ENCODE measurements around the gene FBXO36.

FBXO36 gene

GRCh38 chr2:229922449-229923386 is at the start of gene FBXO36:
Gene FBXO36, plus strand, starts transcription at chr2:229922503. Its CDS starts 11 bp downstream, at chr2:229922514.
- H3K9me3 ChIP-seq (ENCODE audit: insufficient read depth, low read length, severe bottlenecking), result no peaks in the 10 kb centered on the region
- peak within 1 kb of the TSS; percentile 72 to 85 for H3K4me3 ChIP-seq (ENCODE audit: low read depth in 1 of 2, low read length in 2 of 2)
- peaks cover 46% of the 10 kb centered on the region for H3K4me1 ChIP-seq (ENCODE audit: insufficient read depth, low read length)
- peaks cover 67% of the 10 kb centered on the region for H3K79me2 ChIP-seq (ENCODE audit: insufficient read depth, low read length)
- DNase-seq, result peak; percentile 60
- peaks cover 5% of the 10 kb centered on the region for H3K36me3 ChIP-seq (ENCODE audit: insufficient read depth, low read length)
- peak; percentile 60 for ATAC-seq (ENCODE audit: insufficient read depth, low read depth)
- peak within 1 kb of the TSS; percentile 92 for H3K9ac ChIP-seq (ENCODE audit: low read depth, low read length)
- TF ChIP-seq EZH2 (IDR thresholded peaks at IDR 0.05; ENCODE audit: borderline replicate concordance, low read depth, low read length, severe bottlenecking) (no peak), CTCF (IDR thresholded peaks at IDR 0.05; ENCODE audit: borderline replicate concordance, extremely low read depth, low read length, poor library complexity, severe bottlenecking) (no peak)
- peaks cover 9% of the 10 kb centered on the region; the same call in 1 of the 2 replicates for H4K20me1 ChIP-seq (ENCODE audit: insufficient read depth, low read length)
- no peaks in the 10 kb centered on the region for H3K27me3 ChIP-seq (ENCODE audit: insufficient read depth, low read length, poor library complexity)
- H2AFZ ChIP-seq (ENCODE audit: low read depth, low read length), result peak within 1 kb of the TSS; percentile 89
- peak within 1 kb of the TSS; percentile 92 for H3K4me2 ChIP-seq (ENCODE audit: insufficient read depth, low read length)
- H3K27ac ChIP-seq (ENCODE audit: low read length), result peak within 1 kb of the TSS; percentile 93

GRCh38 chr2:229873123-229873581 is 49.2 kb upstream of the FBXO36 start:
- H3K4me1 ChIP-seq (ENCODE audit: insufficient read depth, low read length), result no peaks in the 10 kb centered on the region
- DNase-seq (no peak), ATAC-seq (ENCODE audit: insufficient read depth, low read depth) (no peak)
- no peak overlapping the region for H3K4me2 ChIP-seq (ENCODE audit: insufficient read depth, low read length)
- peaks cover 46% of the 10 kb centered on the region for H3K36me3 ChIP-seq (ENCODE audit: insufficient read depth, low read length)
- H2AFZ ChIP-seq (ENCODE audit: low read depth, low read length), result no peak overlapping the region
- H3K79me2 ChIP-seq (ENCODE audit: insufficient read depth, low read length), result peaks cover 79% of the 10 kb centered on the region
- no peak overlapping the region for H3K27ac ChIP-seq (ENCODE audit: low read length)
- H3K27me3 ChIP-seq (ENCODE audit: insufficient read depth, low read length, poor library complexity), result no peaks in the 10 kb centered on the region
- TF ChIP-seq EZH2 (IDR thresholded peaks at IDR 0.05; ENCODE audit: borderline replicate concordance, low read depth, low read length, severe bottlenecking), result no peak
- TF ChIP-seq CTCF (IDR thresholded peaks at IDR 0.05; ENCODE audit: borderline replicate concordance, extremely low read depth, low read length, poor library complexity, severe bottlenecking), result no peak
- no peak overlapping the region for H3K4me3 ChIP-seq (ENCODE audit: low read depth in 1 of 2, low read length in 2 of 2)
- H4K20me1 ChIP-seq (ENCODE audit: insufficient read depth, low read length), result peaks cover 2% of the 10 kb centered on the region; the same call in 1 of the 2 replicates
- H3K9ac ChIP-seq (ENCODE audit: low read depth, low read length), result no peak overlapping the region
- H3K9me3 ChIP-seq (ENCODE audit: insufficient read depth, low read length, severe bottlenecking), result no peaks in the 10 kb centered on the region

GRCh38 chr2:229874647-229875046 is 47.7 kb upstream of the FBXO36 start:
- H4K20me1 ChIP-seq (ENCODE audit: insufficient read depth, low read length), result no peaks in the 10 kb centered on the region; the same call in 1 of the 2 replicates
- ATAC-seq (ENCODE audit: insufficient read depth, low read depth) (no peak), DNase-seq (no peak)
- no peaks in the 10 kb centered on the region for H3K4me1 ChIP-seq (ENCODE audit: insufficient read depth, low read length)
- no peaks in the 10 kb centered on the region for H3K9me3 ChIP-seq (ENCODE audit: insufficient read depth, low read length, severe bottlenecking)
- peaks cover 68% of the 10 kb centered on the region for H3K79me2 ChIP-seq (ENCODE audit: insufficient read depth, low read length)
- H3K4me2 ChIP-seq (ENCODE audit: insufficient read depth, low read length), result no peak overlapping the region
- H3K36me3 ChIP-seq (ENCODE audit: insufficient read depth, low read length), result peaks cover 46% of the 10 kb centered on the region
- no peak overlapping the region for H3K4me3 ChIP-seq (ENCODE audit: low read depth in 1 of 2, low read length in 2 of 2)
- no peaks in the 10 kb centered on the region for H3K27me3 ChIP-seq (ENCODE audit: insufficient read depth, low read length, poor library complexity)
- H2AFZ ChIP-seq (ENCODE audit: low read depth, low read length), result no peak overlapping the region
- no peak overlapping the region for H3K9ac ChIP-seq (ENCODE audit: low read depth, low read length)
- no peak overlapping the region for H3K27ac ChIP-seq (ENCODE audit: low read length)
- TF ChIP-seq CTCF (IDR thresholded peaks at IDR 0.05; ENCODE audit: borderline replicate concordance, extremely low read depth, low read length, poor library complexity, severe bottlenecking) (no peak), EZH2 (IDR thresholded peaks at IDR 0.05; ENCODE audit: borderline replicate concordance, low read depth, low read length, severe bottlenecking) (no peak)

Data from DND-41 (cell line).